Fibroblast of upper back skin (primary cell): Measurements from ENCODE around the gene ABL1.

Experiments
- DNase-seq: peaks from one replicate; pipeline ENCODE4 v3.0.0-alpha.2; 2013

The ABL1 gene

DNA sequence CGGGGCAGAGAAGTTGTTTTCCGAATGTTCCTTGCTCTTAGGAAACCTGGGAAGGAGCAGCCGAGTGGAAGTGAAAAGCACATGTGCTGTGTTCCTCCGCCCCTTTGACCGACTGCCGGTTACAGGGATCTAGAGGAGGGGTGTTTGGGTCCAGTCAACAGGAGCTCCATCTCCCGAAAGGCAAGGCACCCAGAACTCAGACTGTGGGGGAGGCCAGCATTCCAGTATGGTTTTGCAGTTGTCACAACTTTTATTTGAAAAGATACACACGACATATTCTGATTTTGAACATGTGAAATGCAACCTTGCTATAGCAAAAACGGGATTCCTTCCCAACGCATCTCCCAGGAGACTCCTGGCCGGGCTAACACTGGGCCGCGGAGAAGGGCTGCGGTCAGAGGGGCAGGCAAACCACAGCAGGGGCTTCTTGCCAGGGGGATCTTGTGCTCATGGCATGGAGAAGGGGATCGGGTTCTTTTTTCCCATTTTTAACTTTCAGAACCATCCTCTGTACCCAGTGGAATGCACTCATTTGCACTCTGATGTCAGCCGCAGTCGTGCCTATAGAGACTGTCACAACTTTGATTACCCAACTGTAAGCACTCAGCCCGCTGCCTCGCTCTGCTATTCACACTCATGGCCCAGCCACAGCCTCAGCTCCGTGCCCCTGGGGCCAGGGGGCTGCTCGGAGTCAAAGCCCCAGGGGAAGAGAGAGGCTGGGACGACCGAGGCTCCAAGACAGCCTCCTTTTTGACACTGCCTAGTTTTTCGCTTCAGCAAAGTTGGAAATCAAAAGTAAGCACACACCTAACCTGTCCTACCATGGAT lies 57.6 kb downstream of the ABL1 start:
- DNase-seq = no peak

- no peak for DNase-seq
These were observed 58.5 kb downstream of the ABL1 start for GRCh38 chr9:130893341-130894101.

- no peak for DNase-seq
These were observed 59.5 kb downstream of the ABL1 start for GRCh38 chr9:130894546-130894945.

- no peak for DNase-seq
These were observed 60.0 kb downstream of the ABL1 start for GRCh38 chr9:130895038-130895437.

DNA sequence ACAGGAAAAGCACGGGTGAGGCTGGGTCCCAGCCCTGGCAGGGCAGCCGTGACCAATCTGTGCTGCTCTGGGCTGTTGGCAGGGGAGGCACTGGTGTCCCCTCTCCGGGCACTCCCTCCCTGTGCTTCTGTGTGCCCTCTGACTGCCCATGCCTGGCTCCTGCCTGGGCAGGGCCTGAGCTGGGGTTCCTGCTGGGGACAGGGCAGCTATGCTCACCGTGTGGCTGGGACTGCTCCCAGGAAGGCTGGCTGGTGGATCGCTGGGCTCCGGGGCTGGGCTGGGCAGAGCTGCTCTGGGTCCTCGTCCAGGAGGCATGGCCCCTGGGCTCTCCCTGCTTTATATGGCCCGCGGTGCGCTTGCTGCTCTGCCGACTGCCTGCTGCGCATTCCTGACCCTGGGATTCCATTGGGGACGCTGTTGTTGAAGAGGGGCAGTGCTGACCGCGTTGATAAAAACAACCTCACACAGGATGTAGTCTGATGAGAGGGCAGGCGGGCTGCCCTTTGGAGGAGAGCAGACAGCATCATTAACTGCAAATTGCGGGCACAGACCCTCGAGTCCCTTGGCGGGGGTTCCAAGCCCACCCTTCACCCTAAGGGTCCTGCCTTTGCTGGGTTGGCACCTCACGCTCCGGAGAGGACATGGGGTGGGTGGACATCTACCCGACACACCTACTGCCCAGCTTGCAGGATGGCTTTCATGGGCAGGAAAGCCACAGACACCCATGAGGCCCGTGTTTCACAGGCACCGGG lies 60.6 kb downstream of the ABL1 start:
- DNase-seq = no peak

GRCh38 chr9:130896233-130897014 lies 61.4 kb downstream of the ABL1 start, which contains the start of gene QRFP:
QRFP (minus strand) TSS chr9:130896812; CDS start chr9:130893838, 2,974 bp downstream.
- no peak for DNase-seq

DNA sequence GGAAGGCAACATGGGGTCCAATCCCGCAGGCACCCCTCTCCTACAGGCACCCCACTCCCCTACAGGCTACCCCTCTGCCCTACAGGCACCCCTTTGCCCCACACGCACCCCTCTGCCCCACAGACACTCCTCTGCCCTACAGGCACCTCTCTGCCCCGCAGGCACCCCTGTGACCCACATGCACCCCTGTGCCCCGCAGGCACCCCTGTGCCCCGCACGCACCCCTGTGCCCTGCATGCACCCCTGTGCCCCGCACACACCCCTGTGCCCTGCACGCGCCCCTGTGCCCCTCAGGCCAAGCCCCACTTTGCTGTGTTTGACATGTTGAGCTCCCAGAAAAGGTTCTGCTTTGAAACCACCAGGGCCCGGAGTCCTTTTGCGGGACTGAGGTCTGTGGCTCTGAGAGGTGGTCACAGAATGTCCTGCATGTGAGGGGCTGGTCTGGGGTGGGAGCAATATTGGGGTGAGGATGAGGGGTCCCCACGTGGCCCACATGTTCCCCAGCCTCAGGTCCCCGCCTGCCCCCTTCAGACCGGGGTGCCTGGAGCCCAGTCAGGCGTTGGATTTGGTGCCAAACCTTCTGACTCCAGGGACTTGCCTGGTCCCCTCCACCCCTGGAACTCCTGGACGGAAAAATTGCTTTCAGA lies 62.2 kb downstream of the ABL1 start:
- no peak for DNase-seq

DNA sequence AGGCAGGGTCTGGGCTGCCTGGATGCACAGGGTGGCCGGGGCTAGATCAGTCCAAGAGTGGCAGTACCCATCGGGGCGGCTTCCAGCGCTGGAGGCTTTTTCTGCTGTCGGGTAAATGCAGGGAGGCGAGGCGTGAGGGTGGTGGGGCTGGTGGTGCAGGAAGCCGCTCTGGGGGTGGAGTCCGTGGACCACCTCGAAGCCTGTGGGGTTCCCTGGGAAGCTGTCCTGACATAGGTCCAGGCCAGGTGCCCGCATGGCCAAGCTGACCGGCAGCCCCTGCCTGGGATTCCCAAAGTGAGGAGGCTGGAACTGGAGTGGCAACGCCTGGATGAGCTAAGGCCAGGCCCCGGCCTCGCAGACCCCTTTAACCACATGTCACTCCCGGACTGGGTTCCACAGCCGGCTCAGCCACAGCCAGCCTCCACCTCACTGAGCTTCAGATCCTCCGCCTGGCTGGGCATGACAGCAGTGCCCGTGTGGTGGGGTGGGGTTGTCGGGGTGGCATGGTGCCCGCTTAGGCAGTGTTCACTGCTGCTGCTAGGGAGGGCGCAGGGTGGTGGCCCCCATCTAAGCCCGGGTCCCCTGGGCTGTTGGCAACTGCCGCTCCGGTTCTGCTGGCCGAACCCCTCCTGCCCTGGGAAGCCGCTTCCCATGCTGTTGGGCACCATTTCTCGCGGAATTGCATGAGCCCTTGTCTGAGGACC lies 62.9 kb downstream of the ABL1 start:
- no peak for DNase-seq

DNA sequence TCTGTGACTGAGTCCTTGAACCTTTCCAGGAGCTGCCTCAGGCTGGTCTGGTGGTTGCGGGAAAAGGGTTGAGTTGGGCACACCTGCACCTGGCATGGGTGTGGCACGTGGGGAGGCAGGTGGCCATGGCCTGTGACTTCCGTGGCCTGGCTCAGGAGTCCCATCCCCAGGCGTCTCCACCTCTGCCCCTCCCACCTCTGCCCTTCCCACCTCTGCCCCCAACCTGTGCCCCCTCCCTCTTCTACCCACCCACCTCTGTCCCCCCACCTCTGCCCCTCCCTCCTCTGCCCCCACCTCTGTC lies 63.4 kb downstream of the ABL1 start:
- no peak for DNase-seq

GRCh38 chr9:130899051-130899748 lies 64.1 kb downstream of the ABL1 start:
- no peak for DNase-seq

- DNase-seq = no peak
These were observed 65.8 kb downstream of the ABL1 start for GRCh38 chr9:130900701-130901497.

DNA sequence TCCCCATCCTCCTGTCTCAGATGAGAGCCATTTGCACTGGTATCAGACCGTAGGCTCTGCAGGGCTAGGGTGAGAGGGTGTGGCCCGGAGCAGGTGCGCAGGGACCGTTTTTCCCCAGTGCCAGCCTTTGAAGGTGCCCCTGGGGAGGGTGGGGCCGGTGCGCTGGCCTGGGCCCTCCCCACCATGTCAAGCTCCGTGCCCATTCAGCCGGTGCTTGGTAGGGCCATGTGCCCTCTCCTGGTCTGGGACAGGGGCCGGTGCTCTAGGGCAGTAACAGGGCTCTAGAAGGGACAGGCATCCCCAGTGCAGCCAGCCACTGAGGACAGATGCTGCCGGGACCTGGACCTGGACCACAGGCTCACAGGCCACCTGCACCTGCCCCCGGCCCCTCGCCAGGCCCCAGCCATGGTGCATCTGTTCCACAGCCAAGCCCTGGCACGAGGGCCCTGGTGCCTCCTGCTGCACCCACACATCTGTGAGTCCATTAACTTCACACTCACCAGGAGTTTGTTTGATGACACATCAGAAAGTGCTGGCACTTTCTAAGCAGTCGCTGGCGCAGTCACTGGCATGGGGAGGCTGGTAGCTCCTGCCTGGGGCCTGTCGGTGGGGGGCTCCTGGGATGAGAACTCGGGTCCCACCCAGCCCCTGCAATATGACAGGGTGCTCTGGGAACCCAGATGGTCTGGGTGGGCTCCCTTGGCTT lies 66.6 kb downstream of the ABL1 start:
- DNase-seq = no peak

GRCh38 chr9:130902204-130903185 lies 67.4 kb downstream of the ABL1 start:
- no peak for DNase-seq

GRCh38 chr9:130903194-130904069 lies 68.4 kb downstream of the ABL1 start:
- no peak for DNase-seq

DNA sequence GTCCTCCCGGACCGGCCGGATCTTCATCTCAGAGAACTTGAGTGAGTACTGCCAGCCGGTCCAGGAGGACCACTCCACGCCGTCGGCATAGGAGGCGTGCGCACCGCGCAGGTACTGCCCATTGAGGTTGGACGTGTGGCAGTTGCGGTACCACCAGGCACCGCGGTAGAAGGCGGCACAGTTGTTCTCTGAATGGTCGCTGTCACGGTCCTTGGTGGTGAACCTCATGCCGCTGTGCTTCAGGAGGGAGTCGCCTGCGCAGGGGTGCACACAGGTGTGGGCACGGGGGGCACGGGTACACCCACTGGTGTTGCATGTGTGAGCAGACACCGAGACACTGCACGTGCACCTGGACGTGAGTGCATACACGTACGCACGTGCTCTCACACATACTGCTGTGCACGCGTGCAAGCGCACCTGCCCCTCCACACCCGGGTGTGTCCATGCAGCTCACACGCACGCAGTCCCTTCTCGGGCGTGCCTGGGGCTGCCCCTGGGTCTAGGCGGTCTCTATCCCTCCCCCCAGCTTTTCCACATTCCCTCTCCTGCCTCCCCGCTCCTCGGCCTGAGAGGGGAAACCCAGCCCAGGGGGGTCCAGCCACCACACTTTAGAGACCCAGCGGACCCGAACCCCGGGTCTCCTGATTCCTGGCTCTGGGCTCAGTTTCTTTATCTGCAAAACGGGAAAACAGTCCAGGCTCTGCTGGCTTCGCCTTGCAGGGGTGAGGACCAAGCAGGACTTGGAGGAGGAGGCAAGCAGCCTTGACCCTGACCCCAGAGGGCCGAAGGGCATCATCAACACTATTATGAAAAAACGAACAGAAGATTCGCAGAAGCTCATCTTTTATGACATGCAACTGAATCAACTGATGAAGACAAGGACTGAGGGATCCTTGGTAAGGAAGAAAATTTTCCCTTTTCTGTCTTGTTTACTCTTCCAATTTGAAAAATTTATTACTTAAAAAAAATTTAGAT lies 69.3 kb downstream of the ABL1 start:
- no peak for DNase-seq
